Activated CD8-positive, alpha-beta T cell treated with anti-CD3 and anti-CD28 coated beads for 36 hours (primary cell): ENCODE measurements around the gene RTP5. TPM values are rescaled to one million over a fixed set of nuclear protein-coding genes. Genes with fewer than 3 reads are reported as not detected.
"Not testable (repeated sequence)": the region's sequence is repeated elsewhere in the genome, so short reads cannot be mapped to it uniquely, and the experiment has no call there.

Experiments used
- ATAC-seq: fragments of 200-7000 bp; cut with Tn5 transposase; one replicate; pipeline ENCODE4 v1.10.0; 2021; ENCODE audit warnings: mild to moderate bottlenecking, moderate library complexity
- CTCF ChIA-PET: fragments of 350-600 bp; sonication (Branson Sonifier 250); formaldehyde crosslinking; loops from one replicate; lab custom pipeline; 2021; ENCODE audit warnings: antibody characterized with exemption; lab: Charles Lee
- POLR2A ChIA-PET: fragments of 350-600 bp; sonication (Branson Sonifier 250); formaldehyde crosslinking; loops from one replicate; lab custom pipeline; 2021; ENCODE audit warnings: antibody characterized with exemption; lab: Charles Lee
- DNase-seq: peaks from one replicate; pipeline ENCODE4 v3.0.0-alpha.2; 2020
- H3K27ac Mint-ChIP-seq: one replicate; pipeline ENCODE4 v1.8.0; 2021; ENCODE audit warnings: mild to moderate bottlenecking, mixed read lengths
- H3K27me3 Mint-ChIP-seq: one replicate; pipeline ENCODE4 v1.8.0; 2021; ENCODE audit warnings: mixed read lengths
- H3K36me3 Mint-ChIP-seq: one replicate; pipeline ENCODE4 v1.8.0; 2021; ENCODE audit warnings: low read depth, mixed read lengths
- H3K4me1 Mint-ChIP-seq: one replicate; pipeline ENCODE4 v1.8.0; 2021; ENCODE audit warnings: low read depth, mixed read lengths
- H3K4me3 Mint-ChIP-seq: one replicate; pipeline ENCODE4 v1.8.0; 2021; ENCODE audit warnings: mild to moderate bottlenecking, moderate library complexity, mixed read lengths
- H3K9me3 Mint-ChIP-seq: one replicate; pipeline ENCODE4 v1.8.0; 2021; ENCODE audit warnings: mixed read lengths
- CTCF ChIP-seq: fragments of 200-600 bp; IDR thresholded peaks from one replicate; pipeline ENCODE4 v1.8.0; 2022; ENCODE audit warnings: antibody characterized with exemption, mild to moderate bottlenecking
- intact Hi-C: fragments of 100-400 bp; cut with micrococcal nuclease; formaldehyde crosslinking; loops from one replicate; pipeline ENCODE4 v1.10.0; 2022
- total RNA-seq, 2 experiments: library from RNA; stranded (reverse); gene quantifications; one replicate each; pipeline ENCODE4 v1.2.3, GENCODE V29; 2021

The RTP5 gene
- total RNA-seq: under 1 TPM; 0.22 to 0.29 TPM

- peaks cover 13% of the 10 kb centered on the region for H3K27me3 Mint-ChIP-seq
- peaks cover 65% of the 10 kb centered on the region for H3K4me1 Mint-ChIP-seq
- POLR2A ChIA-PET: interaction anchor here (0.8 to 2.3 kb wide), 7 partner anchors 8 to 181 kb away, joined by 3 to 11 read pairs (median 5); partner anchors contain the start of genes D2HGDH and PDCD1
- H3K9me3 Mint-ChIP-seq: peaks cover 7% of the 10 kb centered on the region
- no peak for ATAC-seq
- CTCF ChIA-PET: interaction anchor here (1.0 to 3.7 kb wide), 11 partner anchors 8 to 183 kb away, joined by 3 to 62 read pairs (median 5); partner anchors contain the start of genes D2HGDH, DTYMK and ING5
- H3K36me3 Mint-ChIP-seq: peaks cover under 1% of the 10 kb centered on the region
- peak within 1 kb of the TSS; percentile 18 for H3K27ac Mint-ChIP-seq
- no peak for TF ChIP-seq CTCF
- DNase-seq: peak; percentile 44
- intact Hi-C loops: loop anchor here (10.0 kb wide), 1 partner anchor 135 kb away; the partner anchor contains the start of gene D2HGDH
- no peak within 1 kb of the TSS for H3K4me3 Mint-ChIP-seq
Observed at GRCh38 chr2:241869087-241869961, at the start of gene RTP5. Gene RTP5 (plus strand): TSS chr2:241869729. CDS start chr2:241869757, 28 bp downstream.

- H3K4me1 Mint-ChIP-seq, H3K4me3 Mint-ChIP-seq, intact Hi-C loops, CTCF ChIA-PET, H3K36me3 Mint-ChIP-seq, POLR2A ChIA-PET, H3K27ac Mint-ChIP-seq, ATAC-seq, H3K9me3 Mint-ChIP-seq, H3K27me3 Mint-ChIP-seq, DNase-seq: not testable (repeated sequence)
Observed at GRCh38 chr2:241819947-241820624, 49.4 kb upstream of the RTP5 start.

- intact Hi-C loops: no loop called here
- H3K4me3 Mint-ChIP-seq: no peak overlapping the region
- DNase-seq: no peak
Observed at GRCh38 chr2:241820625-241821384, 48.7 kb upstream of the RTP5 start.

GRCh38 chr2:241821460-241822263 lies 47.9 kb upstream of the RTP5 start:
- peaks cover 7% of the 10 kb centered on the region for H3K9me3 Mint-ChIP-seq
- POLR2A ChIA-PET: no interaction called here
- DNase-seq: no peak

More at GRCh38 chr2:241820625-241821384, 48.7 kb upstream of the RTP5 start:
- Mint-ChIP-seq H3K27me3 (peaks cover 10% of the 10 kb centered on the region), H3K4me1 (peaks cover 5% of the 10 kb centered on the region), H3K27ac (no peak overlapping the region), H3K9me3 (peaks cover 3% of the 10 kb centered on the region), H3K36me3 (no peaks in the 10 kb centered on the region)
- ChIA-PET POLR2A (no interaction called here), CTCF (no interaction called here)
- no peak for ATAC-seq
- no peak for TF ChIP-seq CTCF

More at GRCh38 chr2:241821460-241822263, 47.9 kb upstream of the RTP5 start:
- peaks cover 5% of the 10 kb centered on the region for H3K4me1 Mint-ChIP-seq
- intact Hi-C loops: no loop called here
- H3K4me3 Mint-ChIP-seq: no peak overlapping the region
- no peak for TF ChIP-seq CTCF
- no peak overlapping the region for H3K27ac Mint-ChIP-seq
- no peak for ATAC-seq
- H3K36me3 Mint-ChIP-seq: no peaks in the 10 kb centered on the region
- CTCF ChIA-PET: no interaction called here
- peaks cover 10% of the 10 kb centered on the region for H3K27me3 Mint-ChIP-seq
